CD4-positive, alpha-beta T cell treated with Interleukin-4 for 1 hour (primary cell): Measurements from ENCODE around the gene IGF2BP1.
"Not testable (repeated sequence)": the region's sequence is repeated elsewhere in the genome, so short reads cannot be mapped to it uniquely, and the experiment has no call there.

Source experiments
- DNase-seq, 2 donors: peaks; one replicate each; pipeline ENCODE4 v3.0.0-alpha.2; 2020 to 2022

IGF2BP1 gene

GRCh38 chr17:49021095-49021767, 24.0 kb downstream of the IGF2BP1 start:
- DNase-seq, result no peak

DNA sequence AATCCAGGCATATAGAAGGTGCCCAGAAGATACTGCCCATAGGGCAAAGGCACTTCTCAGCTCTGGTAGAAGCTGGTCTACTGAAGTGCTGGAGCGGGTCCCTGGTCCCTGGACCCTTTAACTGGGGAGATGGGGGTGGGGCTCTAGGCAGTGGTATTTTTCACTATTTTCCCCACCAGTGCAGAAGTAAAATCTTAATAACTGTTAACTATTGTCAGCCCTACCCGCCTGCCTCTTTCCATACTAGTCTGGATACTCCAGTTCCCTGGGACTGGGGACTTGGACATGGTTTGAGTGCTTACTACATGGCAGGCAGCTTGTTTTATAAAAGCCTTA, 24.6 kb downstream of the IGF2BP1 start:
- DNase-seq, result no peak

DNA sequence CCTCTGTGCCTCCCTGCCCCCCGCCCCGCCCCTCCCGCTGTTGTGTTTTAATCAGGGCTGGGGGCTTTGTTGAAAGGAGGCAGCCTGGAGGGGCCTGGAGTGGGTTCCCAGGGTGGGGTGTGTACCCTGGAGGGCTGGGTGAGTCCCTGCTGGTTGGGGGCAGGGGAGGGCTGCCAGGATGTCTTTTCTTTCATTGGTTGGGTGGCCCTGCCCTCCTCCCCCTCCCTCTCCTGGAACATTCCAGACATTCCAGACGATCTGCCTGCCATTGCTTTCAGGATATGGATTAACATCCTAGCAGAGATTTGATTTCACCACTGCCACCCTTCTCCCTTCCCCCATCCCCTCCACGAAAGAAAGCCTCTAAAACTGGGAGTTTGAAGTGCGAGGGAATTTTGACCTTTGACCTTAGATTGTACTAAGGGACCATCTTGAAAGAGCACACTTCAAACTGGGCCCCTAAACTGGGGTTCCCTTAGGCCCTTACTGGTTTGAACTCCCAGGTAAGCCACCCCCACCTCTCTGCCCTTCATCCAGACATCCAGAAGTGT, 25.3 kb downstream of the IGF2BP1 start:
- DNase-seq, result no peak

DNA sequence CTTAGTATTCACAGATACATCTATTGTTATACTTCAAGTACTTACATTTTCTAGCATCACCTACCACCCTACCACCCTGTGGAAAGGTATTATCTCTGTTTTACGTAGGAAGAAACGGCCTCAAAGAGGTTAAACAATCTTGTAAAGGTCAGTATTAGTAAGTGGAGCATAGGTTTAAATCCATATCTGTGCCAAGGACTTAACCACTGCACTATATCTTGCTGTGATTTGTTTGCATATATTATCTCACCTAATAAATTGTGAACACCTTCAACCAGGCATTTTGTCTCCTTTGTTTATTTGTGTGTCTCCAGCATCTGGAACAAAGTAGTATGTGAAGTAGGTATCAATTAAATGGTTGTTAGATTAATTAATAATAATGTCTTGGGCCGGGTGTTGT, 27.3 kb downstream of the IGF2BP1 start:
- no peak for DNase-seq

DNA sequence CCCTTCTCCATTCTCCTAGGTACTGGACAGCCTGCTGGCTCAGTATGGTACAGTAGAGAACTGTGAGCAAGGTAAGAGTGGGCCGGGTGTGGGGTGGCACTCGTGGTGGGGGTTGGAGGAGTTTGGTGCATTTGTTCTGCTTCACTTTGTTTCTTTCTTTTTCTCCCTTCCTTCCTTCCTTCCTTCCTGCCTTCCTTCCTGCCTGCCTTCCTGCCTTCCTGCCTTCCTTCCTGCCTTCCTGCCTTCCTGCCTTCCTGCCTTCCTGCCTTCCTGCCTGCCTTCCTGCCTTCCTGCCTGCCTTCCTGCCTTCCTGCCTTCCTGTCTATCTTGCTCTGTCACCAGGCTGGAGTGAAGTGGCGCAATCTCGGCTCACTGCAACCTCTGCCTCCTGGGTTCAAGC, 29.3 kb downstream of the IGF2BP1 start:
- DNase-seq, result not testable (repeated sequence)

GRCh38 chr17:49028271-49028670, 31.1 kb downstream of the IGF2BP1 start:
- no peak for DNase-seq

DNA sequence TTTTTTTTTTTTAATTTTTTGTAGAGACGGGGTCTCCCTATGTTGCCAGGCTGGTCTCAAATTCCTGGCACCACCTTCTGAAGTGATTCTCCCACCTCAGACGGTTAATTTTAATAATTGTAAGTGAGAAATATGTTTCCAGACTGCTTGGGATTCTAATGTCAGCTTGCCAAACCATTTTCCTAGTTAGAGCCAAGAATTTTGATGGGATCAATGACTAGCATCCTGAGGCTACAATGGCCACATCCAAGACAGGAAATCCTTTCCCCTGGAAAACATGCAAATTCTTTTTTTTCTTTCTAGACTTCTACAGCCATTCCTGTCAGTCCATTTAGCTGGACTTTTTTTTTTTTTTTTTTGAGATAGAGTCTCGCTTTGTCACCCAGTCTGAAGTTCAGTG, 32.6 kb downstream of the IGF2BP1 start:
- DNase-seq, result no peak

DNA sequence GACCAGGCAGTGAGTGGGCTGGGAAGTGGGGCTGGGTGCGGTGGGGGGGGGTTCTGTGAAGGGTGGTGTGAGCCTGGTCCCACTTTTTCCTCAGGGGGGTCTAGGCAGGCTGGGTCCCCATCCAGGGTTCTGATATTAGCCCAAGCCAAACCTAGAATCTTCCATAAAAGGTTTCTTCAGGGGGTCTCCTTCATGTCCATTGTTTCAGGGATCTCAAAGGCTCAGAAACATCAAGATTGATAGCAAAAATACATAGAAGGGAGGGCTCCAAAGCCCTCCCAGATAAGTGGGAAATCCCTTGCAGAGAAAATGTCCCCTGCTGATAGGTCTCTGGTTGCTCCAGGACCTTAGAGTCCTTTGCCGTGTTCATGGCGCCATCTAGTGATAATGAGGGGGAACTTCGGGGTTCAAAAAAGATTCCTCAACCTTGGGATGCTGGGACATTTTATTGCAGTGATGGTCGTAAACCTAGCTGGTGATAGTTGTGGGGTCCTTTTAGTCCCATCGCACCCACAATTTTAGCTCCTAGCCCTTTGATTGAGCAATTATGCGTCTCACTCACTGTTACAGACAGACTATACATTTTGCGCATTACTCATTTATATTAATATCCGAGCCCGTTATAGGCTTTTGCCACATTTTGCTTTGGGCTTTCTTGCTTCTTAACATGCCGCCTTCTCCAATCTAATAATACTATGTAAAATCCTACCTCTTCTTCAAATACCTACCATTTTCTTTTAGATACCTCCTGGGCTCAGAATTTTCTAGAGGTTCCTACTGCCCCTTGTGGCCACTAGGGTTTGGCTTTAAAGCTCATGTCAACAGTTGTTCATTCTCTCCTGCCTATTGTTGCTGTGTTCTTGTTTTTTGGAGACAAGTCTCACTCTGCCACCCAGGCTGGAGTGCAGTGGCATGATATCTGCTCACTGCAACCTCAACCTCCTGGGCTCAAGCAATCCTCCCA, 35.1 kb downstream of the IGF2BP1 start:
- DNase-seq, result peak; percentile 43 to 58

GRCh38 chr17:49035470-49036269, 38.5 kb downstream of the IGF2BP1 start:
- DNase-seq, result peak in 1 of 2 donors; percentile 26

- DNase-seq, result no peak
These were observed 39.1 kb downstream of the IGF2BP1 start for GRCh38 chr17:49036270-49036626.

GRCh38 chr17:49038138-49038537, 41.0 kb downstream of the IGF2BP1 start:
- DNase-seq, result no peak

DNA sequence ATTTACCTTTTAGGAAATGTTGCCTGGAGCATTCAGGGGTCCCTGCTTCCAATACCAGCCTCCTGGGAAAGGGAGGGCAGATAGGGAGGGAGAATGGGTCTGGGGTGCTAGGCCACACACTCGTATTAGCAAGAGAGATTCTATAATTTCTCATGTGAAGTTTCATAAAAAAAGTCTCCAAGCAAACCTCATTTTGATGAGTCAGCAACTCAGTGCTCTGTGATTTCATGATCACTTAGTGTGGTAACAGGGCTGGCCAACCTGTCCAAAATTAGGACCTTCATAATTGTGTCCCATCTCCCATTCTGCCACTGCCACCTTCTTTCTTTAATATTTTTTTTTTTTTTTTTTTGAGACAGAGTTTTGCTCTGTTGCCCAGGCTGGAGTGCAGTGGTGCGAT, 41.4 kb downstream of the IGF2BP1 start:
- no peak for DNase-seq

DNA sequence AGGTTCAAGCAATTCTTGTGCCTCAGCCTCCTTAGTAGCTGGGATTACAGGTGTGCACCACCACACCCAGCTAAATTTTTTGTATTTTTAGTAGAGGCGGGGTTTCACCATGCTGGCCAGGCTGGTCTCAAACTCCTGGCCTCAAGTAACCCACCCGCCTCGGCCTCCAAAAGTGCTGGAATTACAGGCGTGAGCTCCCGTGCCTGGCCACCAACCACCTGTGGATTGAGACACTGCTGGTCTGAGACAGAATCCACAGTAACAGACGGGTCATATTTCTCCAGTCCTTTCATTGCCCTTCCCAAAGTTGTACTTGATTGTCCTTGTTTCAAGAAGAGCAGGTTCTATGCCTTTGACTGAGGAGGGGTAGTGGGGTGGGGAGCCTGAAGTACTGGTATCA, 42.3 kb downstream of the IGF2BP1 start:
- DNase-seq, result not testable (repeated sequence)

DNA sequence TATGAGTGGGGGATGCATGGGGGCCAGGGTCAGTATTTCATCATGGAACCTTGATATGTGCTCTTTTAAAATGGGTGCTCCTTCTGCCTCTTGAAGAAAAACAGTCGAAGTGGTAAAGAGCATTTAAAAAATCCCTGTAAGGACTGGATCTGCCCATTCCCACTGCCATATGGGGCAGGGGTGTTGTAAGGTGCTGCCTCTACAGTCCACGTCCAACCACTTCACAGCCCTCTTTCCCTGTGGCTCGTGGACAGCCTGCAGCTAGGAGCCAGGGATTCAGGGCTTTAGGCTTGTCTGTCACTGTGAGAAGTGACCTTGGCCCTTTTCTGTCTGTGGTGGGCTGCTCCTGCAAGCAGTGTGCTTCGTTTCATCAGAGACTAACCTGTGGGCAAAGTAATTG, 44.3 kb downstream of the IGF2BP1 start:
- no peak for DNase-seq

- DNase-seq, result no peak
These were observed 48.2 kb downstream of the IGF2BP1 start for GRCh38 chr17:49045376-49045775.

GRCh38 chr17:49046912-49047311, 49.7 kb downstream of the IGF2BP1 start:
- DNase-seq, result no peak

- no peak for DNase-seq
These were observed 52.1 kb downstream of the IGF2BP1 start for GRCh38 chr17:49049265-49049664.

DNA sequence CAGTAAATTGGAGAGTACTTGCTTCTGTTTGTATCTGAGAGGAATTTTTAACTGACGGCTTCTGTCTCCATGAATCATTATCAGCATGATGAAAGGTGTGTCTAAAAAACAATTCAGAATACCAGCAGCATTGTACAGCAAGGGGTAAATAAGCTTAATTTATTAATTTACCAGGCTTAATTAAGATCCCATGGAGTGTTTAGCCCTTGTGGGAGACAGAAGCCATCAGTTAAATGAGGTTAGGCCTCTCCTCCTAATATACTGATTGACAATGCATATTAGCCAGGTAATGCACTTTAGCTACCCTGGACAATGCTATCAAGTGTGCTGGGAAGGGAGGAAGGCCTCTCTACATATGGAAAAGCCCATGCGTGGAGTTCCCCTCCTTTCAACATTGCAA, 53.4 kb downstream of the IGF2BP1 start:
- DNase-seq, result no peak

DNA sequence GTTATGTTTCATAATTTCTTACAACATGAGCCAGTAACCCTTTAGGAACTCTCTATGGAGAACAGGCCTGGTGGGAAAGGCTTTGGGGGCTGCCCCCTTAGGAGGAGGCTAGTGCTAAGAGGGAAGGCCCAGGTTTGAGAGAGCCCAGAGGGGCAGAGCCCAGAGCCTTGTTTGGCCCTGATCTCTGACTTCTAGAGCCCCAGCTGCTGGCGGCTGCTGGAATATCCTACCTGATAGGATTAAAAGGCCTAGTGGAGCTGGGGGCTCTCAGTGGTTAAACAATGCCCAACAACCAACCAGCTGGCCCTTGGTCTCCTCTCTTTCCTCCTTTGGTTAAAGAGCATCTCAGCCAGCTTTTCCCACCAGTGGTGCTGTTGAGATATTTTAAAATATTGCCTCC, 54.1 kb downstream of the IGF2BP1 start:
- no peak for DNase-seq

DNA sequence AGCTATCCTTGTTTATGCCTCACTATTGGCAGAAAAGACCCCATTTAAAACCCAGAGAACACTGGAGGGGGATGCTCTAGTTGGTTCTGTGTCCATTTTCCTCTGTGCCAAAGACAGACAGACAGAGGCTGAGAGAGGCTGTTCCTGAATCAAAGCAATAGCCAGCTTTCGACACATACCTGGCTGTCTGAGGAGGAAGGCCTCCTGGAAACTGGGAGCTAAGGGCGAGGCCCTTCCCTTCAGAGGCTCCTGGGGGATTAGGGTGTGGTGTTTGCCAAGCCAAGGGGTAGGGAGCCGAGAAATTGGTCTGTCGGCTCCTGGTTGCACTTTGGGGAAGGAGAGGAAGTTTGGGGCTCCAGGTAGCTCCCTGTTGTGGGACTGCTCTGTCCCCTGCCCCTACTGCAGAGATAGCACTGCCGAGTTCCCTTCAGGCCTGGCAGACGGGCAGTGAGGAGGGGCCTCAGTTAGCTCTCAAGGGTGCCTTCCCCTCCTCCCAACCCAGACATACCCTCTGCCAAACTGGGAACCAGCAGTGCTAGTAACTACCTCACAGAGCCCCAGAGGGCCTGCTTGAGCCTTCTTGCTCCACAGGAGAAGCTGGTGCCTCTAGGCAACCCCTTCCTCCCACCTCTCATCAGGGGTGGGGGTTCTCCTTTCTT, 56.1 kb downstream of the IGF2BP1 start:
- no peak for DNase-seq

DNA sequence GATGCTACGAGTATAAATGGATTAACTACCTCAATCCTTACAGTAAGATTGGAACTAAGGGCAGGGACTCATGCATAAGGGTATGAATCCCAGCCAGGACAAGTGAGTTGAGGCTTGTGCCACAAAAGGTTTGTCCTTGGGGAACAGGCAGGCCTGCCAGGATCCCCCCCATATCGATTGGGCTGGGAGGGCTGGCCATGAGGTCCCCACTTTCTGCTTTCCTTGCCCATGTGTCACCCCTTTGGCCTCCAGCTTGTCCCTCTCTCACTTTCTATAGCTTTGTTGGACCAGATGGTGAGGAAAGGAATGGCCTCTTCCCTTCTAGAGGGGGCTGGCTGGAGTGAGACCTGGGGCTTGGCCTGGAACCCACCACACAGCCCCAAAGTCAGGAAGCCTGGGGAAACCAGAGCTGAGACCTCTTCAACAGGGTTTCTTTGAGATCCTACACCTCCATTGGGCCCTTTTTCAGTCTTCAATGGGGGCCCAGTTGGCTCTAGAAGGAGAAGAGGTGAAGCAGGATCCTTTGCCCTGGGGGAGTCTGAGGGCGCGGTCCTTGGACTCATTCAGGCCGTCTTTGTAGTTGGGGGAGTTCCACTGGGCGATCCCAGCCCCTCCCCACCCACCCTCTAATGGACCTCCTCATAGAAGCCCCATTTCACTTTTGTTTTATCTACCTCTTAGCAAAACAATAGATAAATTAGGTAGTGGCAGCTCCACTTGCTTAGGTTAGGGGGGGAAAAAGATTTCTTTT, 57.3 kb downstream of the IGF2BP1 start:
- DNase-seq, result no peak
